Hematopoietic multipotent progenitor cell treated with erythropoietin and hydrocortisone succinate and interleukin-3 and kit ligand, for 15 days (in vitro differentiated cells): ENCODE measurements around the gene CCDC158.
"Not testable (repeated sequence)": the region's sequence is repeated elsewhere in the genome, so short reads cannot be mapped to it uniquely, and the experiment has no call there.

ENCODE experiments used
- DNase-seq: peaks from one replicate; pipeline ENCODE4 v3.0.0-alpha.2; 2015; ENCODE audit warnings: low spot score

Gene CCDC158

GRCh38 chr4:76365636-76366035, 55.3 kb downstream of the CCDC158 start:
- no peak for DNase-seq

- no peak for DNase-seq
These were observed 56.2 kb downstream of the CCDC158 start for GRCh38 chr4:76364763-76365162.

GRCh38 chr4:76363556-76364290, 57.2 kb downstream of the CCDC158 start:
- no peak for DNase-seq

DNA sequence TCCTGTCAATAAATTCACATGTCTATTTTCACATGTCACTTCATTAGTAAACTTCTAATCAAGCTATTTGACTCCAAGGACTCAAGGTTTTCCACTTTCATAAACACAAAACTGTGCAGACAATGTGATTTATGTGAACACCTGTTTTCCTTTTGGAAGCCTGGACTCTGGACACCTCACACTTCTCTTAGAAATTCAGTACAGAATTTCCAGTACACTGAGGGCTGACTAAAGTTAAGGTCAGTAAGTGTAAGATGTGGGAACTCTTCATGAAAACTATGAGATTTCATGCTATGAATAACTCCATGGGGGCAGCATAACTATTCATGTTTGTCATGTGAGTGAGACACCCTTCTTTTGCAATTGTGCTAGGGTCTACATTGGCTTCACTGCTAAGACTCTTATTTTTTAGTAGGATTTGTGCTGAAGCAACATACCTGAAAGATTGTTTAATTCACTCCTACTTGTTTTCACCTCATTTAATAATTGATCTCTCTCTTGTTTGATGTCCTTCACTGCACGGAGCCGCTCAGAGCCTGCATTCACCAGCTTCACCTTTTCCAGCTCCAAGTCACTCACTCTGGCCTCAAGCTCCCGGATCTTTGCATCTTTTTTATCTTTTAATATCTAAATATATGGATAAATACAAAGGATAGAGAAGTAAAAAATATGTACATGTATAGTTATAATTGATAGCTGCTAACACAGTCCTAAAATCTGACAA, 59.1 kb downstream of the CCDC158 start:
- no peak for DNase-seq

GRCh38 chr4:76359881-76360466, 61.0 kb downstream of the CCDC158 start:
- not testable (repeated sequence) for DNase-seq

DNA sequence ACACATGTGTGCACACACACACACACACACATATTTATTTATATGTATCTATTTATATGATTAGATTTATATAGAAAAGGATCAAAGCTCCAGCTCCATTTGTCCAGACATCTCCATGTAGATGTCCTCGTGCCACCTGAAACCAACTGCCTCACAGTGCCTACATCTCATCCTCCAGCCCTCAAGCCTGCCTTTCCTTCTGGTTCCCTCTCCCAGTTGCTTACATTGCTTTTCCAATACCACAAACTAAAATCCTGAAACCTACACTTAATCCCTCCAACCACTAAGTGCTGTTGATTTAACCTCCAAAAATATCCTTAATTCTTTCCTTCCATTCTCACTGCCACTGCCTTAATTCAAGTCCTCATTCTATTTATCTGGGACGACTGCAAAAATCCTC, 63.0 kb downstream of the CCDC158 start:
- DNase-seq: no peak

DNA sequence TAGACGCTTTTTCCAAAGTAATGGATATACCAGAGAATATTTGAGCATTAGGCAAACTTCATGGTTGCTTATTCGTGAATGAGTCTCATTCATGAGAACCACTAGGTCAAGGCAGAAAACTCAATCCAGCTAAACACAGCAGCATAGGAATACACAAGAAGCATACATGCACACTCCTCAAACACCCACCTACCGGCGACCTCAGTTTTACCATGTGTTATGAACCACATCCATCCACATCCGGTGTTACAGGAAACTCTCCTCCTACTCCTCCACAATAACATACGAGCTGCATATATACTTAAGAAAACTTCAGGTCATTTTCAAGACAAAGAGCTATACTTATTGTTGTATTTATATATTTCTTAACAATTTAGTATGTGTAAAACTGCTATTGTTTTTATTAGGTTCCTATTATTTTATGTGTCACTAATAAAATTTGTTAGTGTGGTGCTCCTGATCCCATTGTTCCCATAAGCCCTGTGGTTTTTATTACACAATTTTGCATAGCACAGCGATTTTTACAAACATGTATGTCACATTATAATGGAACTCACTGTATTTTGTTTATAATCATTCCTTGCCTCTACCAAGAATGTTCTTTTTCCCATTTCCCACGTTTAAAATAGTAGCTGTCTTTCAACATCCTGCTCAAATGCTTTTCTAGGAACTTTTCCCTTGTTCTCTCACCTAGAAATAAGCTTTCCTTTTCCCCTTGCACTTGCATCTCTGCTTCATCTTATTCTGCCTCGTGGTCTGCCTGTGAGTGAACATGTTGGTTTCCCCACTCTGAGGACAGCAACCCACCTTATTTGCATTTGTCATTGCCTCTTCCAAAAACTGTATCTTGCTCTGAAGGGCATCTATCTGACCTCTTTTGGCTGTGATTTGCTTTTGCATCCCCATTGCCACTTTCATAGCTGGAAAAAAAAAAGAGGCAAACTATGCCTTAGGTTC, 66.1 kb downstream of the CCDC158 start:
- no peak for DNase-seq

DNA sequence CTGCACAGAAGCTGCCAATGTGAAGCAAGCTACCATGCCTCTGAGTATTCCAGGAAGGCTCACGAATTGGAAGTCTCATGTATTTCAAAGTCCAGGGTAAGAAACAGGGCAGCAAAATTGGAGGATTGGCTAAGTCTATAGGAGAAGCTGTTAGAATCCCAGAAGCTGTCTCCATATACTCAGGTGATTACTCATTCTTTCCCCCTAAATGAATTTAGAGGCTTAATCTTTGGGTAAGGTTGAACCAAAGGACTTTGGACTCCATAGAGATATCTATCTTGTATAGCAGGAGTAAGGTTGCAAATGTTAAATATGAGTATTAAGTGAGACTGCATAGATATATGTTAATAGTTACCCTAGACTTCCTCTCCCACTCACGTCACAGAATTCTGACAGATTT, 78.1 kb downstream of the CCDC158 start:
- no peak for DNase-seq

GRCh38 chr4:76342191-76342590, 78.8 kb downstream of the CCDC158 start:
- DNase-seq: no peak

DNA sequence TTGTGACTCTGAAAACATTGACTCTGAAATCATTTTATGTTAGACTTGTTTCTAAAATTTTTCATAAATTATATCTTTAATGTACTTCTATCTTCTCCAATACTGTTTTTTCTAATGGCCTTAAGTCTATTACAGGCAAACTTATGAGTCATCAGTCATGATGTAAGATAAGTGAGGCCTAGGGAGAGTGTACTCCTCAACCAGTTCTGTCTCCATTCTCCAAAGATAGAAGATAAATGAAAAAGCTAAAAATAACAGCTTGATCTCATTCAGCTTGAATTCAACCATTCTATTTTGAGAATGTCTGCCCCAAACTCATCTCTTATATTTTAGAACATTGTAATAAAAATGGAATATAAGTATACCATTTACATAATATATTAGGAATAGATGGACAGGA, 79.9 kb downstream of the CCDC158 start:
- no peak for DNase-seq

DNA sequence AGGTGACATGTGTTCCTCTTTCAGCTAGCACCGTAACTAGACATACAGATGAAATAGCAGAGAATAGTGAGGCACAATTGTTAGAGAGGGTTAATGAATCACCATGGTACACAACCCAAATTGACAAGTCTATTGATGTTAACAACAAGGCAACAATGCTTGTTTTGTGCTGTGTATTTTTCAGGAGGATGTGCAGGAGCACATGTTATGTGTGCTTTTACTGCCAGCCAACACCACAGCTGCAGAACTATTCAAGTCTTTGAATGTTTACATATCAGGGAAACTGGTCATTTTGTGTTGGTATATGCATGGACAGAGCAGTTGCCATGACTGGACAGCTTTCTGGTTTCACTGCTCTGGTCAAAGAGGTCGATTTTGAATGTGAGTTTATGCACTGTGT, 81.6 kb downstream of the CCDC158 start:
- DNase-seq: no peak

- DNase-seq: no peak
These were observed 86.1 kb downstream of the CCDC158 start for GRCh38 chr4:76334885-76335284.

DNA sequence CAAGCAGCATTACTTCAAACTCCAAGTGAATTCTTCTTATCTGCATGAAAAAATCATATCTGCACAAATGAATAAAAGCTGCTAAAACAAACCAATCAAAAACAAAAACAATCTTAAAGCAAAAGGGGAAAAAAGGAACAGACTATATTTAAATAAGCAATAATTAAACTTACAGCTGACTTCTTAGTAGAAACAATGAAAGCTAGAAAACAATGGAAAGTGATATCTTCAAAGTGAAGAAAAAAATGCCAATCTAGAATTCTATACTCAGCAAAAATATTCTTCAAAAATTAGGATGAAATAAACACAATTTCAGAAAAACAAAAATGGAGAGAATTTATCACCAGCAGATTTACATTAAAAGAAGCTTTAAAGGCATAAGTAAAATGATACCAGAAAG, 94.4 kb downstream of the CCDC158 start:
- no peak for DNase-seq

DNA sequence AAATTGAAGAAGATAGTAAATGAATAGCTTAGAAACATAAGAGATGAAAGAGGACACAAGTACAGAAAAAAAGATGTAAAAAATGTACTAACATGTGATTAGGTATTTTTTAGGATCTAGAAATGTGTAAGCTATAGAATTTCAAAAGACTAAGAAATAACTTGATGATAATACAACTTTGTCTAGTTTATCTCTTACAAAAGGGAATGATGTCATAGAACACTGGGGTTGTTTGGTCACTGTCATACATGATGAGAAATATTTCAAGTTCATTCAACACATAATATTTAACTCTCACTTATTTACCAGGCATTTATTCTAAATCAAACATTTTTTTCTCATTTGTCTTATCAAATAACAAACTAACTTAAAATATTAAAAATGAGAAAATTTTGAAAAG, 95.9 kb downstream of the CCDC158 start:
- no peak for DNase-seq

DNA sequence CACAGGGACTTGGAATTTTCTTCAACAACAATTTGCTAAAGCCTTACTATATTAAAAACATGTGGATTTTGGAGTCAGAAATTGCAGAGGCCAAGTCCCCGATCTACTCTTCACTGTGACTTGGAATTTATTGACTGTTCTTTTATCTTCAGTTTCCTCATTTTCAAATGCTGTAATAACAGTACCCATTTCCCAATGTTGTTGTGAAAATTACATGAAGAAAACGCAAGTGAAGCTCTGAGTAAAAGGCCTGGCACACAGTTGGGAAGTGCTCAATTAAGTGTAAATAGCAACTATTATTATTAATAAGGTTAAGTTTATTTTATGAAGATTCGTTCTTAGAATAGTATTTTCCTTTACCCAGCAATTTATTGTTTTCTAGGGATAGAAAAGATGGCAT, 98.7 kb downstream of the CCDC158 start:
- no peak for DNase-seq

DNA sequence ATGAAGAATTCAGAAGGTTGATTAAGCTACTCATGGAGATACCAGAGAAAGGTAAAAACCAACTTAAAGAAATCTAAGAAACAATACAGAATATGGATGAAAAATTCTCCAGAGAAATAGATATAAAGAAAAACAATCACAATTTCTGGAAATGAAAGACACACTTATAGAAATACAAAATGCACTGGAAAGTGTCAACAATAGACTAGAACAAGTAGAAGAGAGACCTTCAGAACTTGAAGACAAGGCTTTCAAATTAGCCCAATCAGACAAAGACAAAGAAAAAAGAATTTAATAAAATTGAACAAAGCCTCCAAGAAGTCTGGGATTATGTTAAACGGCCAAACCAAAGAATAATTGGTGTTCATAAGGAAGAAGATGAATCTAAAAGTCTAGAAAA, 104.8 kb downstream of the CCDC158 start:
- no peak for DNase-seq

DNA sequence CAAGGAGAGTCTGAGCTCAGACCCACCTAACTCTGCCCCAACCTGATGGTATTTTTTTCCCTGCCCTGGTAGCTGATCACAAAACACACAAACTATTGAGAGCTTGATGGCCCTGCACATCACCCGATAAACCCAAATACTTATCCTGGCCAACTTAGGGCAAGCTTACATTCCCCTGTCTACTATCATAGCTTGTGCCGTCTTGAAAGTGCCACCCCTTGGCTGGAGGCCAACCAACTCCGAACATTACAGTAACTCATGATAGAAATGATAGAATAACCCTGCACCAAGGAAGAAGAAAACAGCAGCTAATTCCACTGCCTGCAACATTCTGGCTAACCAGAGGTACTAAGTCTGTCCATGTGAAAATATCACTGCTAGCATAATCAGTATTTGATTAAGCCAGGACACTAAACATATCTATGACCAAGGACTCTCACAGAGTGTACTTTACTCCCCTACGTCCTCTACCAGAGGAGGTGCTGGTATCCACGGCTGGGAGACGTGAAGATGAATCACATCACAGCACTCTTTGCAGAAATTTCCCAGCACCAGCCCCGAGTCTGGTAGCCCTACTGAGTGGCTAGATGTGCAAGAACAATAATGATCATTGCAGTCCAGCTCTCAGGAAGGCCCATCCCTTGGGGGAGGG, 105.5 kb downstream of the CCDC158 start:
- DNase-seq: no peak

- no peak for DNase-seq
These were observed 107.4 kb downstream of the CCDC158 start for GRCh38 chr4:76313547-76313946.

DNA sequence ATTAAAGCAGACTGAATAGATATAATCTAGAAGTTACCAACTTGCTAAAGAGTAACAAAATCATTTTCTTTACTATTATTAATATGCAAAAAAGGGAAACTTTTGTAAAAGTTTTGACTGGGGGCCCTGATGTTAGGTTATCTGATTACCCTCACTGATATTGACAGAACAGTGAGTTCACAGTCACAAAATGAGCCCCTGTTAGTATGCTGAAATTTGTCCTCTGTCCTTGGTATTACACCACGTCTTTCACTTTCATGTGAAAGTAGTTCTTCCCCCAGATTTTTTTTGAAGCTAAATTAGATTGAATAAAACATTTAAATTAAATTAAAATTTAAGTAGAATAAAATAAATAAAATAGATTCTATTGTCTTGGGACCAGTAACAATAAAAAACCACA, 108.5 kb downstream of the CCDC158 start:
- DNase-seq: no peak

GRCh38 chr4:76311896-76312331, 109.0 kb downstream of the CCDC158 start:
- no peak for DNase-seq

- no peak for DNase-seq
These were observed 110.3 kb downstream of the CCDC158 start for GRCh38 chr4:76310683-76311082.
